Loucy (cell line): ENCODE results near the gene ZC3H18.

Source experiments
- H2AFZ ChIP-seq: fragments of 200-600 bp; sonication (generic); 2 replicates; pipeline ENCODE4 v1.6.0; 2016; ENCODE audit warnings: antibody characterized with exemption, mild to moderate bottlenecking, low read length, moderate library complexity
- H3F3A ChIP-seq: fragments of 200-600 bp; 2 replicates; pipeline ENCODE4 v1.6.0; 2016; ENCODE audit warnings: antibody characterized with exemption, low read depth, mild to moderate bottlenecking
- H3K27me3 ChIP-seq: fragments of 200-600 bp; sonication (generic); 2 replicates; pipeline ENCODE4 v1.6.1; 2014; ENCODE audit warnings: low read length, mild to moderate bottlenecking; ENCODE audit not compliant: insufficient read depth, poor library complexity, severe bottlenecking
- H3K36me3 ChIP-seq: fragments of 200-600 bp; sonication (generic); 2 replicates; pipeline ENCODE4 v1.6.1; 2016; ENCODE audit warnings: low read length; ENCODE audit not compliant: insufficient read depth
- H3K4me1 ChIP-seq: fragments of 200-600 bp; sonication (generic); 2 replicates; pipeline ENCODE4 v1.5.1; 2014; ENCODE audit warnings: low read length, mild to moderate bottlenecking; ENCODE audit not compliant: insufficient read depth, poor library complexity, severe bottlenecking
- H3K4me2 ChIP-seq: fragments of 200-600 bp; sonication (generic); 2 replicates; pipeline ENCODE4 v1.6.0; 2014; ENCODE audit warnings: antibody characterized with exemption, low read length, low read depth, mild to moderate bottlenecking; ENCODE audit not compliant: poor library complexity, severe bottlenecking
- H3K4me3 ChIP-seq: fragments of 200-600 bp; sonication (generic); 2 replicates; pipeline ENCODE4 v1.5.1; 2014; ENCODE audit warnings: low read length, mild to moderate bottlenecking, mixed read lengths; ENCODE audit not compliant: poor library complexity, severe bottlenecking
- H3K79me2 ChIP-seq: fragments of 200-600 bp; sonication (generic); 2 replicates; pipeline ENCODE4 v1.6.1; 2014; ENCODE audit warnings: low read length; ENCODE audit not compliant: insufficient read depth
- H3K9ac ChIP-seq: fragments of 200-600 bp; sonication (generic); 2 replicates; pipeline ENCODE4 v1.6.0; 2014; ENCODE audit warnings: mild to moderate bottlenecking, low read depth, low read length, moderate library complexity; ENCODE audit not compliant: poor library complexity, severe bottlenecking
- H3K9me2 ChIP-seq: fragments of 200-600 bp; sonication (generic); replicated peaks from 2 replicates; pipeline ENCODE4 v1.6.1; 2016; ENCODE audit warnings: low read depth, low read length, mixed read lengths
- H3K9me3 ChIP-seq: fragments of 200-600 bp; sonication (generic); 2 replicates; pipeline ENCODE4 v1.6.1; 2014; ENCODE audit warnings: mild to moderate bottlenecking, antibody characterized with exemption, low read length, low read depth; ENCODE audit not compliant: insufficient read depth
- H4K20me1 ChIP-seq: fragments of 200-600 bp; sonication (generic); 2 replicates; pipeline ENCODE4 v1.6.0; 2014; ENCODE audit warnings: antibody characterized with exemption, low read length, mild to moderate bottlenecking; ENCODE audit not compliant: insufficient read depth, poor library complexity, severe bottlenecking
- EZH2phosphoT487 ChIP-seq: fragments of 200-600 bp; IDR thresholded peaks from 2 replicates; pipeline ENCODE4 v1.6.1; 2018; ENCODE audit warnings: antibody characterized with exemption, mild to moderate bottlenecking, moderate library complexity, borderline replicate concordance
- TF ChIP-seq, protein P1 (sequence below): fragments of 200-600 bp; sonication (generic); conservative IDR thresholded peaks from 2 replicates; pipeline ENCODE4 v1.5.1; 2014; ENCODE audit warnings: mild to moderate bottlenecking, antibody characterized with exemption, low read length

ZC3H18 gene

DNA sequence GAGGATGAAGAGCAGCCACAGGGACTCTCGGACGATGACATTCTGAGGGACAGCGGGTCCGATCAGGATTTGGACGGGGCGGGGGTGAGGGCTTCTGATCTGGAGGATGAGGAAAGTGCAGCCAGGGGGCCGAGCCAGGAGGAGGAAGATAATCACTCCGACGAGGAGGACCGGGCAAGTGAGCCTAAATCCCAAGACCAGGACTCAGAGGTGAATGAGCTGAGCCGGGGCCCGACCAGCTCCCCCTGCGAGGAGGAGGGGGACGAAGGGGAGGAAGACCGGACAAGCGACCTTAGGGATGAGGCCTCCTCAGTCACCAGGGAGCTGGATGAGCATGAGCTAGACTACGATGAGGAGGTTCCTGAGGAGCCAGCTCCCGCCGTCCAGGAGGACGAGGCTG is 7.0 kb downstream of the ZC3H18 start:
- H3K79me2 ChIP-seq: peaks cover 62% of the 10 kb centered on the region
- TF ChIP-seq, protein P1, sequence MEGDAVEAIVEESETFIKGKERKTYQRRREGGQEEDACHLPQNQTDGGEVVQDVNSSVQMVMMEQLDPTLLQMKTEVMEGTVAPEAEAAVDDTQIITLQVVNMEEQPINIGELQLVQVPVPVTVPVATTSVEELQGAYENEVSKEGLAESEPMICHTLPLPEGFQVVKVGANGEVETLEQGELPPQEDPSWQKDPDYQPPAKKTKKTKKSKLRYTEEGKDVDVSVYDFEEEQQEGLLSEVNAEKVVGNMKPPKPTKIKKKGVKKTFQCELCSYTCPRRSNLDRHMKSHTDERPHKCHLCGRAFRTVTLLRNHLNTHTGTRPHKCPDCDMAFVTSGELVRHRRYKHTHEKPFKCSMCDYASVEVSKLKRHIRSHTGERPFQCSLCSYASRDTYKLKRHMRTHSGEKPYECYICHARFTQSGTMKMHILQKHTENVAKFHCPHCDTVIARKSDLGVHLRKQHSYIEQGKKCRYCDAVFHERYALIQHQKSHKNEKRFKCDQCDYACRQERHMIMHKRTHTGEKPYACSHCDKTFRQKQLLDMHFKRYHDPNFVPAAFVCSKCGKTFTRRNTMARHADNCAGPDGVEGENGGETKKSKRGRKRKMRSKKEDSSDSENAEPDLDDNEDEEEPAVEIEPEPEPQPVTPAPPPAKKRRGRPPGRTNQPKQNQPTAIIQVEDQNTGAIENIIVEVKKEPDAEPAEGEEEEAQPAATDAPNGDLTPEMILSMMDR: no peak
- TF ChIP-seq EZH2phosphoT487: no peak
- no peaks in the 10 kb centered on the region for H3K9me3 ChIP-seq
- no peak overlapping the region for H2AFZ ChIP-seq
- H3K4me3 ChIP-seq: no peak overlapping the region
- H3F3A ChIP-seq: no peaks in the 10 kb centered on the region
- H3K4me2 ChIP-seq: no peak overlapping the region
- H3K4me1 ChIP-seq: peaks cover 2% of the 10 kb centered on the region
- no peak overlapping the region for H3K9ac ChIP-seq
- H3K27me3 ChIP-seq: no peaks in the 10 kb centered on the region
- peaks cover 7% of the 10 kb centered on the region; the same call in 1 of the 2 replicates for H3K36me3 ChIP-seq
- H3K9me2 ChIP-seq: no peaks in the 10 kb centered on the region
- peaks cover 6% of the 10 kb centered on the region for H4K20me1 ChIP-seq

DNA sequence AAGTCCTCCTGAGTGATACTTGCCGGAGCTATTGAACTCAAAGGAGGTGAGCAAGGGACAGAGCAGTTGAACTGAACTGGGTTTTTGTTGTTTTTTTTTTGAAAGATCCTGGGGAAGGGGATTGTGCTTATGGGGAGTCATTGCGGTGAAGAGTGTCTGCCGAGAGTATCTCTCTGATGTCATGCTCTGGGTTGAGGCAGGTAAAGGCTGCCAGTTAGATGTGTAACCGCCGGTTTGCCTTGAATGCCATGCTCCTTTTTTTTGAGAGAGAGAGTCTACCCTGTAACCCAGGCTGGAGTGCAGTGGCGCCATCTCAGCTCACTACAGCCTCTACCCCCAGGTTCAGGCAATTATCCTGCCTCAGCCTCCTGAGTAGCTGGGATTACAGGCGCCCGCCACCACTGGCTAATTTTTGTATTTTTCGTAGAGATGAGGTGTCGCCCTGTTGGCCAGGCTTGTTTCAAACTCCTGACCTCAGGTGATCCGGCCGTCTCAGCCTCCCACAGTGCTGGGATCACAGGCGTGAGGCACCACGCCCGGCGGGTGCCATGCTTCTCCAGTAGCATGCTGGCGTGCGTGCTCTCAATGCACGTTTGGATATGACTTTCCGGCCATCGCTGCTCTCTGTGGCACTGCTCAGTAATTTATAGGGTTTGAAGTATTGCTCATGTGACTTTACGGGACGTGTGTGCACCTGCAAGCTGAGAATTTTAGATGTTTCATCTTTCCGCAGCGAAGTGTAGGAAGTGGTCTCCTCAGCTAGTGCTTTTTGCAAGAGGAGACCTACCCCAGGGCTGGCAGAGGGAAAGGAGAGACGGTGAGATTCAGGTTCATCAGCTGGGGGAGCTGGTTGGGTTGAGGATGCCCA is 8.5 kb downstream of the ZC3H18 start:
- Histone ChIP-seq H2AFZ (no peak overlapping the region), H3K9me2 (no peaks in the 10 kb centered on the region)

DNA sequence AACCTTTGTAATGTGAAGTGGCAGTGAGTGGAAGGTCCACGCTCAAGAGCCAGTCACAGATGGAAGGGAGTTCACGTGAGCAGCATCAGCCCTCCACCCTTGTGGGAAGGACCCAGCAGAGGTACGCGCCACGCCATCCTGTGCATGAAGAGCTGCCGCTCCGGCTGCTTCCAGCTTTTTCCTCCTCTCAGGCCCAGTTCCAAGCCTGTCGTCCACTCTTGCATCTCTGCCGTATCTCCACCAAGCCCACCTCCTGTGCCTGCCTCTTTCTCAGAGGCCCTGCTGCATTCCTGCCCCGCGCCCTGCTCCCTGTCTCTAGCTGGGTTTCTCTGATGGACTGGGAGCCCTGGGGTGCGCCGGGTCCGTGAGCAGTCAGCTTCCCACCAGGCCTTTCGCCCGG is 10.2 kb downstream of the ZC3H18 start:
- Histone ChIP-seq H3K79me2 (peaks cover 53% of the 10 kb centered on the region; the same call in 1 of the 2 replicates), H3K4me2 (no peak overlapping the region), H3K4me3 (no peak overlapping the region), H3K9me2 (no peaks in the 10 kb centered on the region), H3K27me3 (no peaks in the 10 kb centered on the region), H3K36me3 (peaks cover 12% of the 10 kb centered on the region; the same call in 1 of the 2 replicates), H2AFZ (no peak overlapping the region), H3K9ac (no peak overlapping the region), H4K20me1 (peaks cover 9% of the 10 kb centered on the region), H3F3A (no peaks in the 10 kb centered on the region), H3K9me3 (no peaks in the 10 kb centered on the region), H3K4me1 (no peaks in the 10 kb centered on the region)
- no peak for TF ChIP-seq EZH2phosphoT487
- TF ChIP-seq, protein P1: no peak

More for the DNA sequence above, 8.5 kb downstream of the ZC3H18 start:
- TF ChIP-seq EZH2phosphoT487: no peak
- TF ChIP-seq, protein P1: no peak
- Histone ChIP-seq H3K27me3 (no peaks in the 10 kb centered on the region), H3K4me3 (no peak overlapping the region), H3F3A (no peaks in the 10 kb centered on the region), H3K36me3 (peaks cover 12% of the 10 kb centered on the region; the same call in 1 of the 2 replicates), H3K79me2 (peaks cover 57% of the 10 kb centered on the region; the same call in 1 of the 2 replicates), H3K9ac (no peak overlapping the region), H3K9me3 (no peaks in the 10 kb centered on the region), H3K4me1 (no peaks in the 10 kb centered on the region), H3K4me2 (no peak overlapping the region), H4K20me1 (peaks cover 6% of the 10 kb centered on the region)
